Neural cell (in vitro differentiated cells): ENCODE data around the gene NRAS.

Experiments
- CTCF ChIP-seq: fragments of 450-650 bp; IDR thresholded peaks from 2 replicates; pipeline ENCODE4 v1.5.1; 2014; ENCODE audit warnings: antibody characterized with exemption, mild to moderate bottlenecking, moderate library complexity; ENCODE audit not compliant: poor library complexity, severe bottlenecking
- EP300 ChIP-seq: fragments of 450-650 bp; conservative IDR thresholded peaks from 2 replicates; pipeline ENCODE4 v1.6.1; 2014; ENCODE audit warnings: antibody characterized with exemption, mild to moderate bottlenecking, moderate library complexity; ENCODE audit not compliant: poor library complexity, severe bottlenecking
- POLR2AphosphoS5 ChIP-seq: IDR thresholded peaks from 2 replicates; pipeline ENCODE4 v1.6.1; 2012
- TAF1 ChIP-seq: IDR thresholded peaks from 2 replicates; pipeline ENCODE4 v1.6.1; 2012; ENCODE audit warnings: low read depth

GRCh38 chr1:114668784-114669561 is 47.6 kb downstream of the NRAS start:
- TF ChIP-seq CTCF (no peak), EP300 (no peak), TAF1 (no peak), POLR2AphosphoS5 (no peak)
